Measurements from ENCODE around the gene NPAS3.

The NPAS3 gene

DNA sequence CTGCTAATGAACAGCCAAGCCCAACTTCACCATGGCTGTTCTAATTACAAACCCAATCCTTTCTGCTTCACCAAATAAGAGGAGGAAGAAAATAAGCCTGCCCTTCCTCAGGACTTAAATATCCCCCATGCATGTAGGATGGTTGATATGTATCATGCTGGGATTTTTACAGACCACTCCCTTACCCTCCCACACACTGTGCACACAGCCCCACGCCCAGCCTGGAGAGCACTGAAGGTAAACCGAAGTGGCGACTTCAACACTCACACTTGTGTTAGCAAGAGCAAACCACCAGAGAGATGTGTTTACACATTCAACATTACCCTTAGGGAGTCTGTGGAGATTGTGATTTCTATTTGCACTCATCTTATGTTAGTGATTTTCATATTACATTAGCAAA lies 771.0 kb downstream of the NPAS3 start:
- TF ChIP-seq, protein P1, sequence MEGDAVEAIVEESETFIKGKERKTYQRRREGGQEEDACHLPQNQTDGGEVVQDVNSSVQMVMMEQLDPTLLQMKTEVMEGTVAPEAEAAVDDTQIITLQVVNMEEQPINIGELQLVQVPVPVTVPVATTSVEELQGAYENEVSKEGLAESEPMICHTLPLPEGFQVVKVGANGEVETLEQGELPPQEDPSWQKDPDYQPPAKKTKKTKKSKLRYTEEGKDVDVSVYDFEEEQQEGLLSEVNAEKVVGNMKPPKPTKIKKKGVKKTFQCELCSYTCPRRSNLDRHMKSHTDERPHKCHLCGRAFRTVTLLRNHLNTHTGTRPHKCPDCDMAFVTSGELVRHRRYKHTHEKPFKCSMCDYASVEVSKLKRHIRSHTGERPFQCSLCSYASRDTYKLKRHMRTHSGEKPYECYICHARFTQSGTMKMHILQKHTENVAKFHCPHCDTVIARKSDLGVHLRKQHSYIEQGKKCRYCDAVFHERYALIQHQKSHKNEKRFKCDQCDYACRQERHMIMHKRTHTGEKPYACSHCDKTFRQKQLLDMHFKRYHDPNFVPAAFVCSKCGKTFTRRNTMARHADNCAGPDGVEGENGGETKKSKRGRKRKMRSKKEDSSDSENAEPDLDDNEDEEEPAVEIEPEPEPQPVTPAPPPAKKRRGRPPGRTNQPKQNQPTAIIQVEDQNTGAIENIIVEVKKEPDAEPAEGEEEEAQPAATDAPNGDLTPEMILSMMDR (IDR thresholded peaks at IDR 0.05; ENCODE audit: borderline replicate concordance, insufficient read depth, low read depth, low read length) = no peak
- no peak overlapping the region for H3K4me3 ChIP-seq (ENCODE audit: low read depth, low read length)

DNA sequence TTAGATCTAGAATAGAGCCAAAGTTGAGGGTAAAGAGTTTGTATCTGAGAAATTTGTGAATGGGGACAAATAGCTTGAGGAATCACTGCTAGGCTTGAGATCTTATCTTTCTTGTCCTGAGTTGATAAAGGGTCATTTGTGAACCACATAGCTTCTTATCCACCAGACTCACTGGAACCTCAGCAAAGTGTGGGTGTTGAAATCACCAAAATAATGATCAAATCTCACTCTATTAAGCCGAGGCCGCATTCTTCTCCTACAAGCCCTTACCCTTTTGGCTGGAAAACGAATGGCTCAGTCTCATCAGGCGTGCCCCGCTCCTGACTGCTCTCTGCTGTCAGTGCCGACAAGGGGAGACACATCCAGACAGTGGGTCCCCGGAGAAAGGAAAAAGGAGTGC lies 771.6 kb downstream of the NPAS3 start:
- TF ChIP-seq, protein P1 (IDR thresholded peaks at IDR 0.05; ENCODE audit: borderline replicate concordance, insufficient read depth, low read depth, low read length) = no peak
- H3K4me3 ChIP-seq (ENCODE audit: low read depth, low read length) = no peak overlapping the region

DNA sequence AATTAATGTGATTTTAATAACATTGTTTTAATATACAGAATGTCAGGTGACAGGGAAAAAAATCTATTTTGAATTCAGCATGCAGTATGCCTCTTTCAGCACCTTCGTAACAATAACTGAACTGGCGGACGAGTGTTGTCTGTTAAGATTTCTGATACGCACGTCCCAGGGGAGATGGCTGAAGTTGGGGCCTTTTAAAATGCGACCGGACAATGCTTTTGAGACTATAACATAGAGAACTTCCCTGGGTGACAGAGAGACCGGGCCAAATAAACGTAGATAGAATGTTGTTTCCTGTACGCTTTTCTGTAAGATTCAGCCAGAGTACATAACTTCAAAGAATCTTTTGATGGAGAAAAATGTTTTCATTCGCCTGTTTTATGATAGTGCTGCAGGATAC lies 772.5 kb downstream of the NPAS3 start:
- TF ChIP-seq, protein P1 (IDR thresholded peaks at IDR 0.05; ENCODE audit: borderline replicate concordance, insufficient read depth, low read depth, low read length) = no peak

DNA sequence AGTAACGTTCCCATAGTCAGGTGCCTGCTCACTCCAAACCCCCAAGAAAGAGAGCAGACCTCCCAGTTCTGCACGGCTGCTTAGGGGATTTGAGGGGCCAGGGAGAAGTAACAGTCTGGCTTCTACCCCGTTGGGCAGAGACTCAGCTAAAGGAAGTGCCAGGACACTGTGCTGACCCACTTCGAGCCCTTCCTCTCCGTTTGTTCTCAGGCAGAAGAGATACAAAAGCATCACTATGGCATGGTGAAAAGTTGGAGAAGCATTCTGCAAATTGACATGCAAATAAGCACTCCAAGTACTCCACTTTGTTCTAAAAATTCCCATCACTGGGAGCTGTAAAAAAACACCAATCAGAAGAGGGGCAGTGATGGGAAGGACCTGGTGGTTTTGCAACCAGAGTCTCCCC lies 773.1 kb downstream of the NPAS3 start:
- no peak overlapping the region for H3K4me3 ChIP-seq (ENCODE audit: low read depth, low read length)
- TF ChIP-seq, protein P1 (IDR thresholded peaks at IDR 0.05; ENCODE audit: borderline replicate concordance, insufficient read depth, low read depth, low read length) = no peak

More for the DNA sequence above, 772.5 kb downstream of the NPAS3 start:
- H3K4me3 ChIP-seq (ENCODE audit: low read depth, low read length) = no peak overlapping the region

DNA sequence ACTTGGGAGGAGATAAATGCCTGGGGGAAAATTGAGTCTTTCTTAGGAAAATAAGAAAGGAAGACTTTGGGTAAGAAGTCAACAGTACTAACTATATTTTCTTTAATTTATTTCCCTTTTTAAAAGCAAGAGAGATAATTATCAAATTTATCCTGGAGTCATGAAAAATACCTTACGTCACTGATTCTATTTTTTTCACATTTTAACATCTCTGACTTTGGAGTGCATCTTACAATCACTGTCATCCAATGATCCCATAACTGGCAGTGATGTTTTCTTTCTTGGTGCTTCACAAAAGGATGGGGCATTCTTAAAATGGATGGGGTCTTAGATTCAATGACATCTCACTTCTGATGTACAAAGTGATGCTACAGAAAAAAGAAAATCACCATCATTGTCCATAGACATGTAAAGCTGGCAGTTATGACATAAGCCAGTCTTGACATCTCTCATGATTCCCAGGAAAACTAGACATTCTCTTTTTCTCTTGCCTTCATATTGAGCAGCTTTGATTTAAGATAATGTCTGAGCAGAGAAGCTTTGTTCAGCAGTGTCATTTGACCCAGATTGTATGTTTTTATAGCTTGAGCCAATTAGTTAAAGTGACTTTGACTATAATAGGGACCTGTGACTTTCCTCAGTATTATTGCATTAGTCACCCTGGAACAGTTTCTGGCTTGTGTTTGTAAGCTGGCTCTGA lies 776.0 kb downstream of the NPAS3 start:
- no peak overlapping the region for H3K4me3 ChIP-seq (ENCODE audit: low read depth, low read length)
- TF ChIP-seq, protein P1 (IDR thresholded peaks at IDR 0.05; ENCODE audit: borderline replicate concordance, insufficient read depth, low read depth, low read length) = no peak

DNA sequence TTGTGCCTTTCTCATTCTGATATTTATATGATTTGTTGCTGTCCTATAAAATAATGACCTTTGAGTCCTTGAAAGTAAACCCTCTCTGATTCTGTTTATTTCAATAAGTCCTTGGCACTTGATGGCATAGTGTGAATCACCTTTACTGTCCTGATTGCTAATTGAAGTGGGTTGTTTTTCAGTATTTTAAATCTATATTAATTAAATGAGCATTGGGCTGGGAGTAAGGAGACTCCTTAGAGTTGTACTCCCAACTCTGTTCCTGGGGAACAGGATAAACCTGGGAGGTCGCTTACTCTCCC lies 776.5 kb downstream of the NPAS3 start:
- TF ChIP-seq, protein P1 (IDR thresholded peaks at IDR 0.05; ENCODE audit: borderline replicate concordance, insufficient read depth, low read depth, low read length) = no peak
- no peak overlapping the region for H3K4me3 ChIP-seq (ENCODE audit: low read depth, low read length)

DNA sequence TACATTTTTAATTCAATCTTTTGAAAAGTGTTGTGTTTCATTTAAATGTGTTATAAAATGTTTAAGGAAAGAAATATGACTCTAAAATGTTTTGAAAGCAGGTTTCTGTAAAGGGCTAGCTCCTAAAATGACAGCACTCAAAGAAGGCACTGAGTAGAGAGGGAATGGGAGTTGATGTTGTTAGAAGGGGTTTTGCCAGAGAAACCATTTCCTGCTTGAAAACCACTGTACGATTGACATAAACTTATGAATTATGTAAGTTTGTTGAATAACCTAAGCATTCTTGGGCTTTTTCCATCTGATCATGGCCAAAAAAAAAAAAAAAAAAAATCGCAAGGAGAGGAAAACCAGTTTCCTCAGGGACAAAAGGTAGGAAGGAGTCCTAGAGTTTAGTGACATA lies 778.2 kb downstream of the NPAS3 start:
- TF ChIP-seq, protein P1 (IDR thresholded peaks at IDR 0.05; ENCODE audit: borderline replicate concordance, insufficient read depth, low read depth, low read length) = no peak
- H3K4me3 ChIP-seq (ENCODE audit: low read depth, low read length) = no peak overlapping the region

Measured in GM12875 (cell line).